Choroid plexus epithelial cell (primary cell): ENCODE data around the gene EPHA4.

ENCODE experiments used
- DNase-seq: peaks from one replicate; pipeline ENCODE4 v3.0.0-alpha.2; 2010; ENCODE audit warnings: low read depth
- H3K4me3 ChIP-seq: 2 replicates; pipeline ENCODE4 v1.5.1; 2011; ENCODE audit warnings: low read depth, mild to moderate bottlenecking, control low read depth, low read length, moderate library complexity
- TF ChIP-seq, protein P1 (sequence below): conservative IDR thresholded peaks from 2 replicates; pipeline ENCODE4 v1.5.1; 2011; ENCODE audit warnings: low read depth, mild to moderate bottlenecking, control low read depth, inconsistent platforms, low read length, moderate library complexity

EPHA4 gene

GRCh38 chr2:221439761-221440479, 132.2 kb downstream of the EPHA4 start:
- H3K4me3 ChIP-seq: no peak overlapping the region
- peak; percentile 26 for DNase-seq
- TF ChIP-seq, protein P1, sequence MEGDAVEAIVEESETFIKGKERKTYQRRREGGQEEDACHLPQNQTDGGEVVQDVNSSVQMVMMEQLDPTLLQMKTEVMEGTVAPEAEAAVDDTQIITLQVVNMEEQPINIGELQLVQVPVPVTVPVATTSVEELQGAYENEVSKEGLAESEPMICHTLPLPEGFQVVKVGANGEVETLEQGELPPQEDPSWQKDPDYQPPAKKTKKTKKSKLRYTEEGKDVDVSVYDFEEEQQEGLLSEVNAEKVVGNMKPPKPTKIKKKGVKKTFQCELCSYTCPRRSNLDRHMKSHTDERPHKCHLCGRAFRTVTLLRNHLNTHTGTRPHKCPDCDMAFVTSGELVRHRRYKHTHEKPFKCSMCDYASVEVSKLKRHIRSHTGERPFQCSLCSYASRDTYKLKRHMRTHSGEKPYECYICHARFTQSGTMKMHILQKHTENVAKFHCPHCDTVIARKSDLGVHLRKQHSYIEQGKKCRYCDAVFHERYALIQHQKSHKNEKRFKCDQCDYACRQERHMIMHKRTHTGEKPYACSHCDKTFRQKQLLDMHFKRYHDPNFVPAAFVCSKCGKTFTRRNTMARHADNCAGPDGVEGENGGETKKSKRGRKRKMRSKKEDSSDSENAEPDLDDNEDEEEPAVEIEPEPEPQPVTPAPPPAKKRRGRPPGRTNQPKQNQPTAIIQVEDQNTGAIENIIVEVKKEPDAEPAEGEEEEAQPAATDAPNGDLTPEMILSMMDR: no peak

DNA sequence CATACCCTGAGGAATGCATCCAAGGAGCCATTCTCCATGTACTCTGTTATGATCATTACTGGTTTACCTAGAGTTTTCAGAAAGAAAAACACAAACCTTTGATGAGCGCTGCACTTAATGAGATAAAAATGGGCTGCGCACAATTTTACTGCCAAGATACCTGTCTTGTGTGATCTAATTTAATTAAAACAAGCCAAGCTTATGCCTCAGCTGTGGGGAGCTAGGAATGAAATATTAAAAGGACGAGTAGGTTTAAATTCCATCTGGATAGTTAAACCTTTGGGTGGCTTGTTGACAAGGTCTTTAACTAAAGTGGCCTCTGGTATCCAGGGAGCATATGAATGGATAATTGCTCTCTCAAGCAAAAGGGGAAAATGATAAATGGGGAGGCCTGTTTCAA, 135.0 kb downstream of the EPHA4 start:
- no peak overlapping the region for H3K4me3 ChIP-seq
- DNase-seq: no peak
- TF ChIP-seq, protein P1: no peak

- TF ChIP-seq, protein P1: no peak
Measured at GRCh38 chr2:221435171-221435570, 136.9 kb downstream of the EPHA4 start.

GRCh38 chr2:221434142-221434541, 138.0 kb downstream of the EPHA4 start:
- TF ChIP-seq, protein P1: no peak
- no peak for DNase-seq
- no peak overlapping the region for H3K4me3 ChIP-seq

More at GRCh38 chr2:221435171-221435570, 136.9 kb downstream of the EPHA4 start:
- DNase-seq: no peak
- no peak overlapping the region for H3K4me3 ChIP-seq

DNA sequence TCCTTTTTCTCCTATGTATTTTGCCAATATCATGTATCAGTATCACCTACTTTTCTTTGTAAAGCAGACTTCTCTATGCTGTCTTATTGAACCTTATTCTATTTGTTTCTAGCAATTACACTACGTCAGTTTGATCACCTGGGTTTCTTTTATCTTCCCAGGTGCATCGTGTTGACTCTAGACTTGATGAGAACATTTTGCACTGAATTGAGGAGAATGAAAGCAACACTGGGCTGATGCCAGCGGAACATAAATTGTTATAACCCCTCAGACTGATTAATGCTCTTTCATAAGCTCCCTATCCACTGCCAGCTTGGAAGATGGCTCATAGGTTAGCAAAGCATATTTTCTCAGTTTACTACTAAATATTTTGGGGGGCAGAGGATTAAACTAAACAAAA, 140.6 kb downstream of the EPHA4 start:
- TF ChIP-seq, protein P1: no peak
- H3K4me3 ChIP-seq: no peak overlapping the region
- DNase-seq: no peak

DNA sequence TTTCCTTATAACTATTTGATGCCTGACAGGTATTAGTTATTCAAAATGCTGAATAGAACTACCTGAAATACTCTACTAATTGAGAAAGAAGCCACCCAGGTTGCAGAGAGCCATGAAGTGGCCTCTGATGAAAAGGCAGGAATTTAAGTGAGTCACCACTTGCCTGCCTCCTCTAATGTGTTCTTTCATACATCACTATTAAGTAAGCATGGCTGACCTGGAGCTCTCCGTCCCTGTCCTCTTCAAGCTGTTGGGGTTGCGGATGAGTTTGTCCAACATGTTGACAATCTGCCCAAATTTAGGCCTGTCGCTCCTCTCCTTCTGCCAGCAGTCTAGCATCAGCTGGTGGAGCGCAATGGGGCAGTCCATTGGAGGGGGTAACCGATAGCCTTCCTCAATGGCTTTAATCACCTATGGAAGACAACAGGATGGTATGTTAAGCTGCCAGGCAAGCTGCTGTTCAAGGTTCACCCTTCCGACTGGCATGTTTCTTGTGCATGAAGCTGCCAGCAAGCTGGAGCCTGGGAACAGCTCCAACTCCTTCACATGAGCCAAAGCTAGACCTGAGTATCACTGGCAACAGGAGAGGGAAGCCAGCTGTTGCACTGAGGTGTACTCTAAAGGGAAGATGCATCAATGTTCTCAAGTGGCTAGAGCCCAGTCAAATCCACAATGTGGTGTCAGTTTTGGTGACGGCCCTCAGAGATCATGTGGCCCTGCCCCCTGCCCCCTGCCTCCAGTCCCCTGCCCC, 142.2 kb downstream of the EPHA4 start:
- no peak for DNase-seq
- H3K4me3 ChIP-seq: no peak overlapping the region
- TF ChIP-seq, protein P1: no peak

DNA sequence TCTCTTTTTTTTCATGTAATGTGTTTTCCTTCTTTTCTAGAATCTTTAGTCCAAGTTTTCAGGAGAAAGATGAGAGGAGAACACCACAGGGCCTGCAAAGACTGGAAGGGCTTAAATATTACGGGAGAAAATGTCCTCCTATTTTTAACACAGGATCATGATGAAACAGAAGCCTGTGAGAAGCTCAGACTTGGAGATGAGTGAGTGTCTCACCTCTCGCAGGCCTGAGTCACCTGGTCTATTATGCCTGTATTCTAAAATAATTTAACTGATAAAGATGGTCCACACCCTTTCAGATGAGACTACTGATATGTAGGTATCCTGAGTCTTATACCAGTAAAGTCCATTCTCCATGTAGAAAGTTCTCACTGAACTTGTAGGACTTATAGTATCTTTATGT, 143.2 kb downstream of the EPHA4 start:
- H3K4me3 ChIP-seq: no peak overlapping the region
- TF ChIP-seq, protein P1: no peak
- no peak for DNase-seq
